Measurements from ENCODE around the gene SPAG16.

The SPAG16 gene

DNA sequence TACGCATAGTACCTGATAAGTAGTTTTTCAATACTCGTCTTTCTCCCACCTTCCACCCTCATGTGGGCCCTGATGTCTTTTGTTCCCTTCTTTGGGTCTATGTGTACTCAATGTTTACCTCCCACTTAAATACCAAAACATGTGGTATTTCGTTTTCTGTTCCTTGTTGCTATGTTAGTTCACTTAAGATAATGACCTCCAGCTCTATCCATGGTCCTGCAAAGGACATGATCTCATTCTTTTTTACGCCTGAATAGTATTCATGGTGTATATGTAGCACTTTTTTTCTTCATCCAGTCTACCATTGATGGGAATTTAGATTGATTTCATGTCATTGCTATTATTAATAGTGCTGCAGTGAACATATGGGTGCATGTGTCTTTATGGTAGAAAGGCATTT is 816.2 kb downstream of the SPAG16 start:
- H3K36me3 ChIP-seq (ENCODE audit: control insufficient read depth in 5 of 5, insufficient read depth in 5 of 5, low read length in 5 of 5): no peaks in the 10 kb centered on the region
- no peak overlapping the region for H3K4me3 ChIP-seq (ENCODE audit: low read depth in 1 of 5, low read length in 5 of 5)
- no peak overlapping the region for H3K27ac ChIP-seq (ENCODE audit: low read depth, low read length)
- no peaks in the 10 kb centered on the region for H3K27me3 ChIP-seq (ENCODE audit: control insufficient read depth in 5 of 5, insufficient read depth in 4 of 5, low read length in 5 of 5)
- no peaks in the 10 kb centered on the region for H3K4me1 ChIP-seq (ENCODE audit: control insufficient read depth in 5 of 5, insufficient read depth in 5 of 5, low read length in 5 of 5)
- no peak overlapping the region for H3K9ac ChIP-seq (ENCODE audit: low read length in 5 of 5)
- H3K9me3 ChIP-seq (ENCODE audit: control insufficient read depth in 5 of 5, low read length in 5 of 5): no peaks in the 10 kb centered on the region

DNA sequence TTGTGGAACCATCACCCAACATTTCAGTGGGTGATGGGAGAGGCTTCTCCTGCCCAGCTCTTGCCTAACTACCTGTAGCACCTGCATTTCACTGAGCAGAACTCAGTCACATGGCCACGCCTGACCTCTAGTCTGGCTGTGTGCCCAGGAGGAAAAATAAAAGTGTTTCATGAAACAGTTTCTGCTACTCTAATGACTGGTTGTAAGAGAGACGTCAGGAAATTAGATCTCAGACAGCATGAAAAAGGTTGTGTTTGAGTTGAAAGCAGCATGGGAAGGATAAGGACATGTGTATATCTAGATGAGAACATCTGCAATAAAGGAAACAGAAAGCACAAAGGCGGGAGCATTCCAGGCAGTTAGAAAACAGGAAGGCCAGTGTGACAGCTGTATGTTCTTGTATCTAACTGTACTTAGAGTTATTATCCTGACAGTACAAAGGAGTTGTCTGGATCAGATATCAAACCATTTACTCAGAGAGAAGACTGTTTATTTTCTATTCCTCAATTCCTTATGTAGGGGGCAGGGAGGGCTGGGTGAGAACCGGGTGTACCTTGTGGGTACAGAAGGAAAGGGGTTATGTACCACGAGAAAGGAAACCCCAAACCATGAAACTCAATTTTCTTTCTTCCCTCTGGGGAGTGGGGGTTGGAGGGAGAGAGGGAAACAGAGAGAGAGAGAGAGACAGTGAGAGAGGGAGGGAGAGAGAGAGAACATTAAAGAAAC is 819.2 kb downstream of the SPAG16 start:
- Histone ChIP-seq H3K36me3 (ENCODE audit: control insufficient read depth in 5 of 5, insufficient read depth in 5 of 5, low read length in 5 of 5) (no peaks in the 10 kb centered on the region), H3K27ac (ENCODE audit: low read depth, low read length) (no peak overlapping the region), H3K9me3 (ENCODE audit: control insufficient read depth in 5 of 5, low read length in 5 of 5) (no peaks in the 10 kb centered on the region), H3K27me3 (ENCODE audit: control insufficient read depth in 5 of 5, insufficient read depth in 4 of 5, low read length in 5 of 5) (no peaks in the 10 kb centered on the region), H3K9ac (ENCODE audit: low read length in 5 of 5) (no peak overlapping the region), H3K4me3 (ENCODE audit: low read depth in 1 of 5, low read length in 5 of 5) (no peak overlapping the region), H3K4me1 (ENCODE audit: control insufficient read depth in 5 of 5, insufficient read depth in 5 of 5, low read length in 5 of 5) (no peaks in the 10 kb centered on the region)

DNA sequence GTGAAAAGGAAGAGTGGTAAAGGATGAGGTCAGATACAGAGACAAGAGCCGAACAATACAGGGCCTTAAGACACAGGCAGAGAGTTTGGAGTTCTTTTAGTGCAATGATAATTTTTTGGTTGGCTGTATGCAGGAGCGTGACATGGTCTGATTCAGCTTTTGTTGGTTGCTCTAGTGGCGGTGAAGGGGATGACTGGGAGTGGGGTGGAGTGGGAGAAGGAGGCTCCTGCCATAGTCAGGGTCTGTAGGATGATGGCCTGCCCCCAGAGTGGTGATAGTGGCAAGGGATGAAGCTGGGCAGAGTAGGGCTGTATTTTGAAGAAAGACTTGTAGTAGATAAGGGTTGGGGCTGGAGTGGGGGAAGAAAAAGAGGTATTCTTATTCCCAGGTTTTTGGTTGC is 820.0 kb downstream of the SPAG16 start:
- H3K4me3 ChIP-seq (ENCODE audit: low read depth in 1 of 5, low read length in 5 of 5): no peak overlapping the region
- H3K27ac ChIP-seq (ENCODE audit: low read depth, low read length): no peak overlapping the region
- H3K27me3 ChIP-seq (ENCODE audit: control insufficient read depth in 5 of 5, insufficient read depth in 4 of 5, low read length in 5 of 5): no peaks in the 10 kb centered on the region
- no peaks in the 10 kb centered on the region for H3K4me1 ChIP-seq (ENCODE audit: control insufficient read depth in 5 of 5, insufficient read depth in 5 of 5, low read length in 5 of 5)
- no peak overlapping the region for H3K9ac ChIP-seq (ENCODE audit: low read length in 5 of 5)
- H3K9me3 ChIP-seq (ENCODE audit: control insufficient read depth in 5 of 5, low read length in 5 of 5): peaks cover 0 to 4% (median 0%) of the 10 kb centered on the region in 5 donors
- H3K36me3 ChIP-seq (ENCODE audit: control insufficient read depth in 5 of 5, insufficient read depth in 5 of 5, low read length in 5 of 5): no peaks in the 10 kb centered on the region

DNA sequence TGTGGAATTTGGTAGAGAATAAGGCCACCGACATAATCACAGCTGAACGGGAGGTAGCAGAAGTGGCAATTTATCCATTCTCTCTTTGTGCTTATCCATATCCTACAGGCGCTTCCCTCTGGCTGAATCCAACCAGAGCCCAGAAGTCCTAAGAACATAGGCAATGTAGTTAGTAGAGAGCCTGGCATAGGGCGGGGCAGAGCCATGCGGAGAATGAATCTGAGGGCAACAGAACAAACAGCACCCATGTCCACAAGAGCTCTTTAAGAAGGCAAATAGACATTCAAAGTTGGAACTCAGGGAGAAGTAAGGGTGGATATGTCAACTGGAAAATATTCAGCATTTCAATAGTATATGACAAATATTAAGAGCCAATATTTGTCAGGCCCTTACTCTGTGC is 820.7 kb downstream of the SPAG16 start:
- Histone ChIP-seq H3K27ac (ENCODE audit: low read depth, low read length) (no peak overlapping the region), H3K4me1 (ENCODE audit: control insufficient read depth in 5 of 5, insufficient read depth in 5 of 5, low read length in 5 of 5) (no peaks in the 10 kb centered on the region), H3K9ac (ENCODE audit: low read length in 5 of 5) (no peak overlapping the region), H3K9me3 (ENCODE audit: control insufficient read depth in 5 of 5, low read length in 5 of 5) (peaks cover 0 to 4% (median 0%) of the 10 kb centered on the region in 5 donors), H3K27me3 (ENCODE audit: control insufficient read depth in 5 of 5, insufficient read depth in 4 of 5, low read length in 5 of 5) (no peaks in the 10 kb centered on the region), H3K36me3 (ENCODE audit: control insufficient read depth in 5 of 5, insufficient read depth in 5 of 5, low read length in 5 of 5) (no peaks in the 10 kb centered on the region), H3K4me3 (ENCODE audit: low read depth in 1 of 5, low read length in 5 of 5) (no peak overlapping the region)

DNA sequence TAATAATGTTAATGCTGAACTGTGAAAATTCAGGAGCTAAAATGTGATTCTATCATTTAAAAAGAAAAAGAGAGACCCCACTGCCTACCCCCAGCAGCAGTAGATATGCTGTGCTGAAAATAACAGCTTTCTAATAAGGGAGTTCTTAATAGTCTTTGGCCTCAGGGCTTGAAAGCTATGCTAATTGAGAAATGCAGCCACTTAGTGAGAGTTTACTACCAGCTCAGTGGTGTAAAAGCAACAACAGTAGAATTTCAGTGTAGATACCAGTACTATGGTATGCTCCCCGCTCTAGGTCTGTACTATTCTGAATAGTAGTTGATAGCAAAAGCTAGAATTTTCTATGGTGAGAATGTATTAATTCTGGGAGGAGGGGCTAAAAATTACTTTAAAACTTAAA is 823.5 kb downstream of the SPAG16 start:
- no peaks in the 10 kb centered on the region for H3K27me3 ChIP-seq (ENCODE audit: control insufficient read depth in 5 of 5, insufficient read depth in 4 of 5, low read length in 5 of 5)
- H3K9me3 ChIP-seq (ENCODE audit: control insufficient read depth in 5 of 5, low read length in 5 of 5): peaks cover 0 to 4% (median 0%) of the 10 kb centered on the region in 5 donors
- no peak overlapping the region for H3K27ac ChIP-seq (ENCODE audit: low read depth, low read length)
- H3K4me1 ChIP-seq (ENCODE audit: control insufficient read depth in 5 of 5, insufficient read depth in 5 of 5, low read length in 5 of 5): no peaks in the 10 kb centered on the region
- no peak overlapping the region for H3K4me3 ChIP-seq (ENCODE audit: low read depth in 1 of 5, low read length in 5 of 5)
- H3K9ac ChIP-seq (ENCODE audit: low read length in 5 of 5): no peak overlapping the region
- no peaks in the 10 kb centered on the region for H3K36me3 ChIP-seq (ENCODE audit: control insufficient read depth in 5 of 5, insufficient read depth in 5 of 5, low read length in 5 of 5)

DNA sequence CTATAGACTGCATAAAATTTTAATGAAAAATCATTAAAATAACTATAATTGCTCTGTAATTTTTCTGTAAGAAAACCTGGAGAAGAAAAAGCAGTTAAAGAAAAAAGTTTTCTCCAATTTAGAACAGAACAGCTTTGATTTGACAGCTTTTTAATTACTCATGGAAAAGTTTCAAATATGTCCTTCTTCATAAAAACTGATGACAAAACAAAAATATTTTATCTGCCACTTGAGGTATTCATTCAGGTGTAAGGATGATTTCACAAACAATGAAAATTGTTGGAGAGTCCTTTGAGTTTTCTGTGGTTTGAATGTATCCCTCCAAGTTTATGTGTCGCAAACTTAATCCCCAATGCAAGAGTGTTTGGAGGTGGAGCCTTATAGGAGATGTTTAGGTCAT is 824.3 kb downstream of the SPAG16 start:
- H3K9ac ChIP-seq (ENCODE audit: low read length in 5 of 5): no peak overlapping the region
- no peaks in the 10 kb centered on the region for H3K4me1 ChIP-seq (ENCODE audit: control insufficient read depth in 5 of 5, insufficient read depth in 5 of 5, low read length in 5 of 5)

DNA sequence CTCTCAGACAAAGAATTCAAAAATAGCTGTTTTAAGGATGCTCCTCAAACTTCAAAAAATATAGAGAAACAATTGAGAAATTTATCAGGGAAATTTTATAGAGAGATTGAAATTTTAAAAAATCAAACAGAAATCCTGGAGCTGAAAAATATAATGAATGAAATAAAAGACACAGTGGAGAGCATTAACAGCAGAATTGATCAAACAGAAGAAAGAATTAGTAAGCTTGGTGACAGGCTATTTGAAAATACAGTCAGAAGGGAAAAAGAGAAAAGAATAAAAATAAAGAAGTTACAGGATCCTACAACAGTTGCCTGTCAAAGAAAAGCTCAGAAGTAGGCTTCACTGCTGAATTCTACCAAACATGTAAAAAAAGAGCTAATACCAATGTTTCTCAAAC is 832.8 kb downstream of the SPAG16 start:
- H3K9me3 ChIP-seq (ENCODE audit: control insufficient read depth in 5 of 5, low read length in 5 of 5): peaks cover 2 to 18% (median 14%) of the 10 kb centered on the region in 5 donors
- no peak overlapping the region for H3K27ac ChIP-seq (ENCODE audit: low read depth, low read length)

More for the DNA sequence above, 824.3 kb downstream of the SPAG16 start:
- Histone ChIP-seq H3K36me3 (ENCODE audit: control insufficient read depth in 5 of 5, insufficient read depth in 5 of 5, low read length in 5 of 5) (no peaks in the 10 kb centered on the region), H3K4me3 (ENCODE audit: low read depth in 1 of 5, low read length in 5 of 5) (no peak overlapping the region), H3K27me3 (ENCODE audit: control insufficient read depth in 5 of 5, insufficient read depth in 4 of 5, low read length in 5 of 5) (no peaks in the 10 kb centered on the region), H3K27ac (ENCODE audit: low read depth, low read length) (no peak overlapping the region), H3K9me3 (ENCODE audit: control insufficient read depth in 5 of 5, low read length in 5 of 5) (peaks cover 0 to 4% (median 0%) of the 10 kb centered on the region in 5 donors)

DNA sequence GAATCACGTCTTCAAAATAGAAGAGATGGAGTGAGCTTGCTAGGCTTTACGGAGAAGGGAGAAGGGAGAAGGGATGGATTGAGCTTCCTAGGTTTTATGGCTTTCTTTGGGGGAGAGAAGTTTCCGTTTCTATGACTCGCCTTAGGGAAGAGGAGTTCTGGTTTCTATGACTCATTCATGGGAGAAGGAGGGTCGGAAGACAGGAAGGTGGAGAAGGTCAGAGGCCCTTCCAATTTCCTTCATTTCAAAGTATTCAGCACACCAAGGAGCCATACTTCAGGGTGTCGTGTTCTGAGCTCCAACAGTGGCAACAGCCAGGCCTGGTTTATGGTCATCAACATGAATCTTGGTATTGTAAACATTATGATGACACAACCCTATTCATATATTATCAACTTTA is 841.9 kb downstream of the SPAG16 start:
- no peaks in the 10 kb centered on the region for H3K27me3 ChIP-seq (ENCODE audit: control insufficient read depth in 5 of 5, insufficient read depth in 4 of 5, low read length in 5 of 5)
- H3K9ac ChIP-seq (ENCODE audit: low read length in 5 of 5): no peak overlapping the region
- no peaks in the 10 kb centered on the region for H3K36me3 ChIP-seq (ENCODE audit: control insufficient read depth in 5 of 5, insufficient read depth in 5 of 5, low read length in 5 of 5)
- no peak overlapping the region for H3K27ac ChIP-seq (ENCODE audit: low read depth, low read length)
- H3K9me3 ChIP-seq (ENCODE audit: control insufficient read depth in 5 of 5, low read length in 5 of 5): no peaks in the 10 kb centered on the region
- no peak overlapping the region for H3K4me3 ChIP-seq (ENCODE audit: low read depth in 1 of 5, low read length in 5 of 5)
- H3K4me1 ChIP-seq (ENCODE audit: control insufficient read depth in 5 of 5, insufficient read depth in 5 of 5, low read length in 5 of 5): peaks cover 0 to 16% (median 7%) of the 10 kb centered on the region in 5 donors

More for the DNA sequence above, 832.8 kb downstream of the SPAG16 start:
- no peaks in the 10 kb centered on the region for H3K4me1 ChIP-seq (ENCODE audit: control insufficient read depth in 5 of 5, insufficient read depth in 5 of 5, low read length in 5 of 5)
- H3K36me3 ChIP-seq (ENCODE audit: control insufficient read depth in 5 of 5, insufficient read depth in 5 of 5, low read length in 5 of 5): no peaks in the 10 kb centered on the region
- no peak overlapping the region for H3K9ac ChIP-seq (ENCODE audit: low read length in 5 of 5)
- no peaks in the 10 kb centered on the region for H3K27me3 ChIP-seq (ENCODE audit: control insufficient read depth in 5 of 5, insufficient read depth in 4 of 5, low read length in 5 of 5)
- H3K4me3 ChIP-seq (ENCODE audit: low read depth in 1 of 5, low read length in 5 of 5): no peak overlapping the region

DNA sequence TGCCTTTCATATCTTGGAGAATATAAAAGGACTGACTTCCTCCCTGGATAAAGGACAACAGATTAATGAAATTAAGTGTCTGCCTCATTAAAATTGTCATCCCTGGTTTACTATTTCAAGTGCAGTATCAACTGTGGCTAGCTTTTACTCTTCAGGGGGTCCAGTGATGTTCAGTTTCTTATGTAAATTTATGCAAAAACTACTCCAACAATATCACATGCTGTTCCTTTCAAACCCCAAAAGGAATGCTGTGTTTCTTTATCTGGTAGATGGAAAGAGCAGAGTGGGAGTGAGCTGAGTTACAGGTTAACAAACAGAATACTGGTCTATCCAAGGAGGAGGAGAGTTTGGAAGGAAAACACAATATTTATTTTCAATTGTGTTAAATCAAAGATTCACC is 842.9 kb downstream of the SPAG16 start:
- no peak overlapping the region for H3K9ac ChIP-seq (ENCODE audit: low read length in 5 of 5)
- no peaks in the 10 kb centered on the region for H3K27me3 ChIP-seq (ENCODE audit: control insufficient read depth in 5 of 5, insufficient read depth in 4 of 5, low read length in 5 of 5)
- peaks cover 0 to 16% (median 7%) of the 10 kb centered on the region in 5 donors for H3K4me1 ChIP-seq (ENCODE audit: control insufficient read depth in 5 of 5, insufficient read depth in 5 of 5, low read length in 5 of 5)
- H3K27ac ChIP-seq (ENCODE audit: low read depth, low read length): peak overlapping the region; percentile 12
- no peak overlapping the region for H3K4me3 ChIP-seq (ENCODE audit: low read depth in 1 of 5, low read length in 5 of 5)
- no peaks in the 10 kb centered on the region for H3K9me3 ChIP-seq (ENCODE audit: control insufficient read depth in 5 of 5, low read length in 5 of 5)
- no peaks in the 10 kb centered on the region for H3K36me3 ChIP-seq (ENCODE audit: control insufficient read depth in 5 of 5, insufficient read depth in 5 of 5, low read length in 5 of 5)

DNA sequence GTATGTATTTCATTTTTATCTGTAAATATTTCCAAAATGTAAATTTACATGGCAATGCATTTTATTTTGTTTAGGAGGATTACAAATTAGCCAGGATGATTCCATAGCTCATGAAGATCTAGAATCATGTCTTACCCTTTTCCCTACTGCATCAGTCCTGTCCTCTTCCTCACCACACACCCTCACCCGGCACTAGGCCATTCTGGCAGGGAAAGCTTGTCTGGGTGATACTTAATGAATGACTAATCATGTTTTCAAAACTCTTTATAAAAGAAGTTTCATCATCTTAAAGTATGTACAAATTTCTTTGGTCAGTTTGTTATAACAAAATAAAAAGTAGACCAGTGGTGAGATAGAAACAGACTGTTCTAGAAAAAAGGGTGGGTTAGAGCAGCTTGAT is 843.3 kb downstream of the SPAG16 start:
- Histone ChIP-seq H3K9me3 (ENCODE audit: control insufficient read depth in 5 of 5, low read length in 5 of 5) (no peaks in the 10 kb centered on the region), H3K27ac (ENCODE audit: low read depth, low read length) (peak overlapping the region; percentile 12), H3K4me3 (ENCODE audit: low read depth in 1 of 5, low read length in 5 of 5) (no peak overlapping the region), H3K36me3 (ENCODE audit: control insufficient read depth in 5 of 5, insufficient read depth in 5 of 5, low read length in 5 of 5) (no peaks in the 10 kb centered on the region), H3K27me3 (ENCODE audit: control insufficient read depth in 5 of 5, insufficient read depth in 4 of 5, low read length in 5 of 5) (no peaks in the 10 kb centered on the region), H3K9ac (ENCODE audit: low read length in 5 of 5) (no peak overlapping the region), H3K4me1 (ENCODE audit: control insufficient read depth in 5 of 5, insufficient read depth in 5 of 5, low read length in 5 of 5) (peaks cover 0 to 16% (median 7%) of the 10 kb centered on the region in 5 donors)
